Right atrium auricular region (tissue), 2 donors: ENCODE measurements around the gene DOK6. TPM values are rescaled to one million over a fixed set of nuclear protein-coding genes. Genes with fewer than 3 reads are reported as not detected.

Experiments used
- DNase-seq: peaks from one replicate; pipeline ENCODE4 v3.0.0-alpha.2; 2019; ENCODE audit warnings: low spot score
- H3K27ac ChIP-seq, 2 donors: fragments of 200-600 bp; sonication (generic); 1 replicate in 1 of 2; 2 replicates in 1 of 2; pipeline ENCODE4 v1.5.1; 2016 to 2019
- H3K27me3 ChIP-seq, 2 donors: fragments of 200-600 bp; sonication (generic); one replicate each; pipeline versions ENCODE4 v1.5.1 to v1.6.0; 2017 to 2019
- H3K36me3 ChIP-seq: fragments of 200-600 bp; sonication (generic); one replicate; pipeline ENCODE4 v1.5.1; 2016
- H3K4me1 ChIP-seq, 2 donors: fragments of 200-600 bp; sonication (generic); one replicate each; pipeline versions ENCODE4 v1.5.1 to v1.6.0; 2017 to 2019
- H3K4me3 ChIP-seq, 2 donors: fragments of 200-600 bp; sonication (generic); 1 replicate in 1 of 2; 2 replicates in 1 of 2; pipeline ENCODE4 v1.5.1; 2017 to 2019; ENCODE audit warnings: mild to moderate bottlenecking in 1 of 2, moderate library complexity in 1 of 2
- H3K9me3 ChIP-seq, 2 donors: fragments of 200-600 bp; sonication (generic); one replicate each; pipeline ENCODE4 v1.5.1; 2019
- CTCF ChIP-seq, 2 donors: fragments of 200-600 bp; sonication (generic); IDR thresholded peaks; one replicate each; pipeline ENCODE4 v1.5.1; 2019; ENCODE audit warnings: antibody characterized with exemption in 2 of 2
- total RNA-seq, 2 donors: library from RNA; depleted of rRNA; stranded (reverse); fragments of >200 nt; gene quantifications; one replicate each; pipeline ENCODE4 v1.1.0, GENCODE V29; 2016

DOK6 gene
- total RNA-seq, 2 donors from 2014 or later: 2.0 to 5.7 TPM

GRCh38 chr18:69898241-69898861 lies 497.7 kb downstream of the DOK6 start:
- Histone ChIP-seq H3K9me3 (no peaks in the 10 kb centered on the region), H3K27ac (no peak overlapping the region), H3K27me3 (no peaks in the 10 kb centered on the region), H3K4me3 (no peak overlapping the region), H3K36me3 (no peaks in the 10 kb centered on the region), H3K4me1 (no peaks in the 10 kb centered on the region)
- no peak for TF ChIP-seq CTCF (IDR thresholded peaks at IDR 0.05)
- no peak for DNase-seq
